A549 treated with AZD9567 at 1 μM for 4 hours (cell line): ENCODE results near the gene ZNF222. TPM values are rescaled to one million over a fixed set of nuclear protein-coding genes. Genes with fewer than 3 reads are reported as not detected.

Experiments
- total RNA-seq: library from RNA; stranded (reverse); fragments of 200-300 nt; extraction: Qiagen RNA extraction; gene quantifications from 5 replicates; pipeline ENCODE4 v1.2.3, GENCODE V29; 2022; ENCODE audit not compliant: insufficient read depth

The ZNF222 gene
- total RNA-seq, result 3.0 to 3.7 TPM (median 3.5 TPM) in 5 replicates

DNA sequence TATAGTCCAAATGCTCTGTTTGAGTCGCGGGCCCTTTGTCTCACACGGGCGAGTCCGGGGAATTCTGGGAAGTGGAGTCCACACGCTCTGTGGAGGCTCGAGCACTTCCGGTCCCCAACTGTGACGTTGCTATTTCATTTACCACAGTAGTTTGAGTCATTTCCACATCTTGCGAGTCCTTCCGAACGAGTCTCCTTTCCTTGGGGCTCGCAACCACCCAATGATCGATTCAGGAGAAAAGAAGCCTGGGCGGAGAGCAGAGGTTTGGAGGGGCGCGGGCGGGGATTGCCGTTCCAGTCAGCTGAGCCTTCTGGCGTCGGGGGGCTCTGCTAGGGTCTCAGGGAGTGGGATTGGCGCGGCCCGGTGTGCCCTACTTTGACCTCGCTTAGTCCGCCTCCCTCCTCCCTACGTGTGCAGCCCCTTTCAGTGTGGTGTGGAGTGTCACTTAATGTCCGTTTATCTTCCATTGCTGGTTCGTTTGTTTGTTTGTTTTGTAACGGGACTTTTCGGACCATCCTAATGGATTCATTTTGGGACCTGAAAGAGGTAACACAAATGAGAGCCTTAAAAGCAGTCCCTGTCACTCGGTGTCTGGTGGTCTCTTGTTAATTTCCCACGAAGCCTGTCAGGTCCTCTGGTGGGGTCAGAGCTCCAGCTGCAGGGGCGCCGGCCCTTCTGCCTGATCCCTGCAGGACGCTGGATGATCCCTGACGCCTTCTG, at the start of gene ZNF222:
TSS of gene ZNF222 (plus strand) at position 163 of the 720 bp plus-strand sequence. CDS start at position 221, 58 bp downstream.

DNA sequence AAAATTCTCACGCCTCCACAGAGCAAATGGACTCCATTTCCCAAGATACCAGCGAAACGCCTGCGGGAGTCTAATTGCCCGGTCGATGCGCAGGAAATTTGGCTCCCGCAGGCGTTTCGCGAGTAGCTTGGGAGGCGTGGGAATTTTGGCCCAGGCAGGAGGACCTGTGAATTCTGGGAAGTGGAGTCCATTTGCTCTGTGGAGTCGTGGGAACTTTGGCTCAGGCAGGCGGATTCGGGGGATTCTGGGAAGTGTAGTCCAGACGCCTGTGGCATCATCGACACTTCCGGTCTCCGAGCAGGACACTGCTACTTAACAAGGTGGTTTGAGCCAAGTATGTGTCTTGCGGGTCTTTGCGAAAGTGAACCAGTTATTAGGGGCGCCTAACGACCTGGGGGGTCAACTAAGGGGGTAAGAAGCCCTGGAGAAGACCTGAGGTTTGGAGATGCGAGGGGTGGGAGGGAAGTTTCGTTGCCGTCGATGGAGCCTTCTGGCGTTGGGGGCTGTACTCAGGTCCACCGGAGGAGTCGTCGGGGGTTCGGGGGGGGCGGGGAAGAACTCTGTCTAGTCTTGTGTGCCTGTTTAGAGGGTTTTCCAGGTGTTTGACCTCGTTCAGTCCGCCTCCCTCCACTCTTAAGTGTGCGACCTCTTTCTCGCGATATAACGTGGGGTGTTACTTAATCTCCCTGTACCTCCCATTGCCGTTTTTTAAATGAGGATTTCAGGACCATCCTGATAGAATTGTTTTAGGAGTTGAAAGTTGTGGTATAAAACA, 41.1 kb upstream of the ZNF222 start, which contains the start of gene ZNF155:
TSS of gene ZNF155 (plus strand) at position 277 of the 775 bp plus-strand sequence. CDS start 4,356 bp downstream, outside the sequence.

DNA sequence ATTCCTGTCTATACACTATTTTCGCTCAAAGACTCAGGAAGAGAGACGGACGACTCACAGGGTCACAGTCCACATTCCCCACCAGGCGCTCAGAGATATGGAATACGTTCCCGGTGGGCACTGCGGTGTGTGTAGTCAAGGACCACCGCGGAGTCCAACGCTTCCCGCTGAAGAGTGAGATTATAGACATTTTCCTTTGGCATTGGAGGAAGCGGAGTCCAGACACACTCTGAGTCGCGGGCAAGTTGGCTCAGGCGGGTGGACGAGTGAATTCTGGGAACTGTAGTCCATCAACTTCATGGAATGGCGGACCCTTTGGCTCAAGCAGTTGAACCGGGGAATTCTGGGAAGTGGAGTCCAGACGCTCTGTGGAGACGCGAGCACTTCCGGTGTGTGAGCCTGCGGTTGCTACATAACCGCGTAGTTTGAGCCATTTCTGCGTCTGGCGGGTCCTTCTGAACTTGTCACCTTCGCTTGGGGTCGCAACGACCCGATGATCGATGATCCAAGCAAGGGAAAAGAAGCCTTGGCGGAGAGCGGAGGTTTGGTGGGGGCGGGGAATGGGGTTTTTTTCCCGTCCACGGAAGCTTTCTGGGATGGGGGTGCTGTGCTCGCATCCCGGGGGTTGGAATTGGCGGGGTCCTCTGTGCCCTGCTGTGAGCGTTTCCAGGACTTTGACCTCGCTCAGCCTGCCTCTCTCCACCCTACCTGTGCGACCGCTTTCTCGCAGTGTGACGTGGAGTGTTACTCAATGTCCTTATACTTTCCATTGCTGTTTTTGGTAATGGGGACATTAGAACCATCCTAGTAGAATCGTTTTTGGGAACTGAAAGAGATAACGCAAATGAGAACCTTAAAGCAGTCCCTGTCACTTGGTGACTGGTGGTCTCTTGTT, 22.4 kb upstream of the ZNF222 start, which contains the start of gene ZNF230:
TSS of gene ZNF230 (plus strand) at position 392 of the 895 bp plus-strand sequence. CDS start 4,122 bp downstream, outside the sequence.

DNA sequence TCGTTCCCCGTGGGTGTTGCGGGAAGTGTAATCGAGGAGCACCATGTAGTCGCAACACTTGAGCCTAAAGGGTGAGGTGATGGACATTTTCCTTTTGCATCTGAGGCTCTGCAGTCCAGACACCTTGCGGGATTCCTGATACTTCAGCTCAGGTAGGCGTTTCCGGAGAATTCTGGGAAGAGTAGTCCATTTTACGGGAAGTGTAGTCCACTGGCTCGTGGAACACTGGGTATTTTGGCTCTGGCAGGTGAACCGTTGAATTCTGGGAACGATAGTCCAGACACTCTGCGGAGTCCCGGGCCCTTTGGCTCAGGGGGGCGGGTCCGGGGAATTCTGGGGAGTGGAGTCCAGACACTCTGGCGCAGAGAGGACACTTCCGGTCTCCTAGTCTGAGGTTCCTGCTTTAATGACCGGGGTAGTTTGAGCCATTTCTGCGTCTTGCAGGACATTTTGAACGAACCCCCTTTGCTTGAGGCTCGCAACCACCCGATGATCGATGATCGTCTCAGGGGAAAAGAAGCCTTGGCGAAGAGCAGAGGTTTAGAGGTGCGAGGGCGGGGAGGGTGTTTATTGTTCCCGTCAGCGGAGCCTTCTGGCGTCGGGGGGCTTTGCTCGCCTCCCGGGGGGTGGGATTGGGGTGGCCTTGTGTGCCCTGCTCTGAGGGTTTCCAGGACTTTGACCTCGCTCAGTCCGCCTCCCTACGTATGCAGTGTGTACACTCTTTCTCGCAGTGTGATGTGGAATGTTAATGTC, 26.6 kb downstream of the ZNF222 start, which contains the start of gene ZNF223:
TSS of gene ZNF223 (plus strand) at position 387 of the 753 bp plus-strand sequence. CDS start 3,141 bp downstream, outside the sequence.

DNA sequence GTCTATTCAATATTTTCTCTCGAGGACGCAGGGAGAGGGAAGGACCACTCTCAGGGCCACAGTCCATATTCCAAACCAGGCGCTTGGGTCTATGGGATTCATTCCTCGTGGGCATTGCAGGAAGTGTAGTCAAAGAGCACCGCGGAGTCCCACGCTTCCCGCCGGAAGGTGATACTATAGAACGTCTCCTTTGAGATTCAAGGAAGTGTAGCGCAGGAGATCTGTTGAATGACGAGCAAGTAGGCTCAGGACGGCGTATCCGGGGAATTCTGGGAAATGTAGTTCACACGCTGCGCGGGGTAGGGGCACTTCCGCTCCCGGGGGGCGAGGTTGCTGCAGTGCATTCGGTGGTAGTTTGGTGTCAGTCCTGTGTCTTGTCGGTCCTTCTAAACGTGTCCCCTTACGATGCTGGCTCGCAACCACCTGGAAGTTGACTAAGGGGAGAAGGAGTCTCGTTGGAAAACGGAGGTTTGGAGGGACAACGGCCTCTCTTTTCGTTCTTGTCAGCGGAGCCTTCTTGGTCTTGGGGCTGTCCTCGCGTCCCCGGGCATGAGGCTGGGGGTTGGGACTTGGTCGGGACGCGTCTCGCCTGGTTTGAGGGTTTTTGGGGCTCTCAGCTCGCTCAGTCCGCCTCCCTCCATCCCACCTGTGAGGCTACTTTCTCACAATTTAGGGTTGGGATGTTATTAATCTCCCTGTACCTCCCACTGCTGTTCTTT, 46.8 kb downstream of the ZNF222 start, which contains the start of gene ZNF284:
TSS of gene ZNF284 (plus strand) at position 336 of the 719 bp plus-strand sequence. CDS start 4,231 bp downstream, outside the sequence.

Other genes with a start within 250 kb of the ZNF222 start
- 29.1 to 47.0 TPM (median 45.0 TPM) in 5 replicates for gene KCNN4, start 244.4 kb upstream of the ZNF222 start, total RNA-seq
- gene LYPD5, start 222.9 kb upstream of the ZNF222 start, total RNA-seq, result 0.07 to 0.30 TPM (median 0.17 TPM) in 4 of 5 replicates, not detected in the other
- 4.3 to 12.9 TPM (median 5.1 TPM) in 5 replicates for gene ZNF283, start 198.1 kb upstream of the ZNF222 start, total RNA-seq
- 0.20 to 0.45 TPM (median 0.31 TPM) in 4 of 5 replicates, not detected in the other for gene ZNF404, start 141.4 kb upstream of the ZNF222 start, total RNA-seq
- 9.3 to 20.4 TPM (median 10.4 TPM) in 5 replicates for gene ZNF45, start 90.1 kb upstream of the ZNF222 start, total RNA-seq
- gene ZNF221, start 74.2 kb upstream of the ZNF222 start, total RNA-seq, result 0.30 to 0.65 TPM (median 0.47 TPM) in 4 of 5 replicates, not detected in the other
- gene ZNF155, start 41.2 kb upstream of the ZNF222 start, total RNA-seq, result 2.1 to 5.6 TPM (median 2.5 TPM) in 5 replicates
- 1.6 to 3.5 TPM (median 2.7 TPM) in 5 replicates for gene ZNF230, start 22.4 kb upstream of the ZNF222 start, total RNA-seq
- 1.8 to 2.8 TPM (median 2.5 TPM) in 4 of 5 replicates, not detected in the other for gene ZNF223, start 26.7 kb downstream of the ZNF222 start, total RNA-seq
- 0.36 to 1.0 TPM (median 0.44 TPM) in 5 replicates for gene ZNF284, start 46.8 kb downstream of the ZNF222 start, total RNA-seq
- gene ZNF224, start 69.0 kb downstream of the ZNF222 start, total RNA-seq, result 4.5 to 11.4 TPM (median 10.4 TPM) in 5 replicates
- gene ZNF225, start 88.0 kb downstream of the ZNF222 start, total RNA-seq, result 0.99 to 3.5 TPM (median 2.5 TPM) in 5 replicates
- 0.67 to 3.1 TPM (median 2.4 TPM) in 5 replicates for gene ZNF234, start 116.2 kb downstream of the ZNF222 start, total RNA-seq
- 17.5 to 22.3 TPM (median 21.2 TPM) in 5 replicates for gene ZNF226, start 139.7 kb downstream of the ZNF222 start, total RNA-seq
- 9.4 to 16.7 TPM (median 9.8 TPM) in 5 replicates for gene ZNF227, start 187.2 kb downstream of the ZNF222 start, total RNA-seq
- 0.31 to 0.94 TPM (median 0.40 TPM) in 5 replicates for gene ZNF233, start 234.5 kb downstream of the ZNF222 start, total RNA-seq